MCF 10A (cell line): ENCODE results near the gene NR4A1. TPM values are rescaled to one million over a fixed set of nuclear protein-coding genes. Genes with fewer than 3 reads are reported as not detected.

Experiments
- BruUV-seq: library from RNA; stranded (reverse); fragments of 400-500 nt; replicated peaks from 2 replicates; lab custom pipeline; 2021; lab: Mats Ljungman, UMichigan
- CTCF ChIA-PET: fragments of 300-600 bp; sonication (Branson Sonifier 250); formaldehyde crosslinking; extraction: SDS; loops from one replicate; lab custom pipeline; 2021; ENCODE audit warnings: antibody characterized with exemption, inconsistent platforms; lab: Yijun Ruan, JAX
- POLR2A ChIA-PET: fragments of 300-600, 350-650 bp; sonication (Branson Sonifier 250); formaldehyde crosslinking; extraction: SDS; loops from one replicate; lab custom pipeline; 2020; ENCODE audit warnings: antibody characterized with exemption, inconsistent platforms; lab: Yijun Ruan, JAX
- DNase-seq: peaks from one replicate; pipeline ENCODE4 v3.0.0-alpha.2; 2018; ENCODE audit not compliant: unreplicated experiment
- H3K27ac Mint-ChIP-seq: one replicate; pipeline ENCODE4 v1.8.0; 2022; ENCODE audit warnings: mild to moderate bottlenecking, low read depth, mixed read lengths; ENCODE audit not compliant: unreplicated experiment
- H3K27me3 Mint-ChIP-seq: one replicate; pipeline ENCODE4 v1.8.0; 2022; ENCODE audit warnings: mixed read lengths; ENCODE audit not compliant: insufficient read depth, unreplicated experiment
- H3K36me3 Mint-ChIP-seq: one replicate; pipeline ENCODE4 v1.8.0; 2022; ENCODE audit warnings: mild to moderate bottlenecking, moderate library complexity, mixed read lengths; ENCODE audit not compliant: insufficient read depth, unreplicated experiment
- H3K4me1 Mint-ChIP-seq: one replicate; pipeline ENCODE4 v1.8.0; 2022; ENCODE audit warnings: mixed read lengths; ENCODE audit not compliant: insufficient read depth, unreplicated experiment
- H3K4me3 Mint-ChIP-seq: one replicate; pipeline ENCODE4 v1.8.0; 2022; ENCODE audit warnings: mild to moderate bottlenecking, moderate library complexity, mixed read lengths; ENCODE audit not compliant: unreplicated experiment
- H3K9me3 Mint-ChIP-seq: one replicate; pipeline ENCODE4 v1.8.0; 2022; ENCODE audit warnings: mixed read lengths; ENCODE audit not compliant: unreplicated experiment
- intact Hi-C: fragments of 100-400 bp; cut with micrococcal nuclease; formaldehyde crosslinking; loops from 2 replicates; pipeline ENCODE4 v1.14.1; 2022
- total RNA-seq: library from RNA; stranded (reverse); gene quantifications from 2 replicates; pipeline ENCODE4 v1.2.3, GENCODE V29; 2022
- TF ChIP-seq, protein P1 (sequence below): fragments of 200-600 bp; IDR thresholded peaks from one replicate; pipeline ENCODE4 v1.8.0; 2022; ENCODE audit warnings: antibody characterized with exemption, mild to moderate bottlenecking; ENCODE audit not compliant: unreplicated experiment

Gene NR4A1
- total RNA-seq, 1 experiment from 2014 or later: 2.9 TPM

DNA sequence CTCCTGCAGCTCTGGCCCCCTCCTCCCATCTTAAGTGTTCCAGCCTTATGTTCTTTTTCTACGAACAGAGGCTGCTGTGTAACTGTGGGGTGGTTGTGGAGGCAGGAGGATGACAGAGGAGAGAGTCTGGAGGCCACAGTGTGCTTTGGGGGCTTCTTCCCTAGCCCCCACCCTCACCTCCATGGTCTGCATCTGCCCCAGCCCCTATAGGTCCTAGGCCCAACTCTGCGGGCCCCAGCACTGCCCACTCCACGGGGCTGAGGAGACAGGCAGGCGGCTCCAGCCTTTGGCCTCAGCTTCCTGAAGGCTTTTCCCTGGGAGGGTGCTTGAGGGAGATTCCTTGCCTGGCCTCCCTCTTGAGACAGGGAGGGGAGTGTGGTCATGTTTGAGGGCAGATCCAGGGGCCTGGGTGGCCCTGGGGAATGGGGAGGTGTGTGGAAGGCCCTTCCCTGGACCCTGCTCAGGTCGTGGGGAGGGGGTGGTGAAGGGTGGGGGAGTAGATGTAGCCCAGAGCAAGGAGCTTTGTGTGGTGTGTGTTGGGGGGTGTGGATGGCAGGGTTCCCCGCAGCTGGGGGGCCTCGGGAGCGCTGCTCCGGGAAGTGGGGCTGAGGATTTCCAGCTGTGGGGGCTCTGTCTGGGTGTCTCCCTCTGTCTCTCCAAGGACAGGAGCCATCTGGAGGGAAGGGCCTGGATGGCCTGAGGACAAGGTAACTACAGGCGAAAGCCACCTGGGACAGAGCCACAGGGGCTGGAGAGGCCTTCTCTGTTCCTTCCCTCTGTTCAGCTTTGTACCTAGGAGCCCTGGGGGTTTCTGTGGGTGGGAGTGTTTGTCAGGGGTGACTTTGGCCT is 29.4 kb downstream of the NR4A1 start:
- Mint-ChIP-seq H3K4me3 (no peak overlapping the region), H3K9me3 (no peaks in the 10 kb centered on the region), H3K36me3 (peaks cover 25% of the 10 kb centered on the region), H3K27me3 (peaks cover 3% of the 10 kb centered on the region), H3K27ac (no peak overlapping the region), H3K4me1 (peaks cover under 1% of the 10 kb centered on the region)
- intact Hi-C loops: no loop called here
- no peak for DNase-seq
- TF ChIP-seq, protein P1, sequence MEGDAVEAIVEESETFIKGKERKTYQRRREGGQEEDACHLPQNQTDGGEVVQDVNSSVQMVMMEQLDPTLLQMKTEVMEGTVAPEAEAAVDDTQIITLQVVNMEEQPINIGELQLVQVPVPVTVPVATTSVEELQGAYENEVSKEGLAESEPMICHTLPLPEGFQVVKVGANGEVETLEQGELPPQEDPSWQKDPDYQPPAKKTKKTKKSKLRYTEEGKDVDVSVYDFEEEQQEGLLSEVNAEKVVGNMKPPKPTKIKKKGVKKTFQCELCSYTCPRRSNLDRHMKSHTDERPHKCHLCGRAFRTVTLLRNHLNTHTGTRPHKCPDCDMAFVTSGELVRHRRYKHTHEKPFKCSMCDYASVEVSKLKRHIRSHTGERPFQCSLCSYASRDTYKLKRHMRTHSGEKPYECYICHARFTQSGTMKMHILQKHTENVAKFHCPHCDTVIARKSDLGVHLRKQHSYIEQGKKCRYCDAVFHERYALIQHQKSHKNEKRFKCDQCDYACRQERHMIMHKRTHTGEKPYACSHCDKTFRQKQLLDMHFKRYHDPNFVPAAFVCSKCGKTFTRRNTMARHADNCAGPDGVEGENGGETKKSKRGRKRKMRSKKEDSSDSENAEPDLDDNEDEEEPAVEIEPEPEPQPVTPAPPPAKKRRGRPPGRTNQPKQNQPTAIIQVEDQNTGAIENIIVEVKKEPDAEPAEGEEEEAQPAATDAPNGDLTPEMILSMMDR: no peak
- ChIA-PET POLR2A (interaction anchor here (0.6 to 1.0 kb wide), 2 partner anchors 11 to 55 kb away, joined by 3 read pairs; no protein-coding TSS in a partner anchor), CTCF (interaction anchor here (0.5 to 32.1 kb wide), 7 partner anchors 9 to 88 kb away, joined by 3 to 560 read pairs (median 8); no protein-coding TSS in a partner anchor)
- BruUV-seq: no TSS peak

DNA sequence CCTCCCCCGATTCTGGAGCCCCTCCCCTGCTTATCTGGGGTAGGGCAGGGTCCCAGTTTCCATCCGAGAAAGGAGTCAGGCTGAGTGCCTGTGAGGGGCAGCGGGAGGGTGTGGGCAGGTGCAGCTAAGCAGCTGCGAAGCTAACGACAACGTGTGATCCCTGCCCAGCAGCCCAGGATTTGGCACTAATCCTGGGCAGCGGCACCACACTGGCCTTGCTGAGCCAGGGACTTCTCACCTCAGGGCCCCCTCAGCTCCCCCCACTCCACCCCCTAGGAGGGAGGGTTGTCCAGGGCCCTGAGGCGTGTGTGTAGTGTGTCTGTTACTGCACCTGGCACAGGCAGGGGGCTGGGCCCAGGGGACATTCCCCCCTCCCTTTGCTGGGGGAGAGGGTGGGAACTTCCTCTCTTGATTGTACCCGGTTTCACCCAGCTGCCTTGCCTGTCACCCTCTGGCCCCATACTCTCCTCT is 30.1 kb downstream of the NR4A1 start:
- Mint-ChIP-seq H3K27ac (no peak overlapping the region), H3K4me3 (no peak overlapping the region), H3K9me3 (no peaks in the 10 kb centered on the region), H3K27me3 (peaks cover 10% of the 10 kb centered on the region), H3K36me3 (peaks cover 18% of the 10 kb centered on the region), H3K4me1 (peaks cover 7% of the 10 kb centered on the region)
- TF ChIP-seq, protein P1: no peak
- ChIA-PET POLR2A (interaction anchor here (0.6 to 1.0 kb wide), 2 partner anchors 10 to 56 kb away, joined by 3 read pairs; no protein-coding TSS in a partner anchor), CTCF (interaction anchor here (0.5 to 32.1 kb wide), 9 partner anchors 9 to 799 kb away, joined by 3 to 560 read pairs (median 4); no protein-coding TSS in a partner anchor)
- no TSS peak for BruUV-seq
- no peak for DNase-seq
- intact Hi-C loops: no loop called here

DNA sequence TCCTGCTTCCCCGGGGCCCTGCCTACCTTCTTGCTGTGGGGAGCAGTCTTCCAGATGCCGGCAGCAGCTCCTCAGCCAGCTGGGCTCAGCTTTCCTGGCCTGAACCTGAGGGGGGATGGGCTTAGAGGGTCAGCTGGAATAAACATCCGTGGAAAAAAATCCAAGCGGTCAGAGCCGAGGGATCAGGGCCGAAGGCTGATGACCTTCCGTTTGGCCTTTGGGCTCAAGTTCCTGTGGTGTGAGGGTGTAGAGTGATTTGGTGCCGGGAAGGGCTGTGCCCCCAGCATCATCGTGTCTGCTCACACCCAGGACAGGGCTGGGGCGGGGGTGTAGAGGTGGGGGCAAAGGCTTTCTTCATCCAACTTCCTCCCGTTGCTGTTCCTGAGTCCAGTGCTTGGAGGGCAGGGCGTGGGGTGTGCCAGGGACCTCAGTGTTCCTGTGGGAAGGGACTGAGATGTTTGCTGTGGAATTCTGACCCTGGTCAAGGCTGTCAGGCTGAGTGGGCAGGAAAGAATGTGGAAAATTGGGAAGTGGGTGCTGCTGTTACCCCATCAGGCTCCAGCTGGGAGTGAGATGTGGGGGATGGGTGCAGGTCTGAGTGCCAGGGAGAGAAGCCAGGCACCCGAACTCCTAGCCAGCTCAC is 30.9 kb downstream of the NR4A1 start:
- intact Hi-C loops: no loop called here
- Mint-ChIP-seq H3K4me1 (peaks cover 14% of the 10 kb centered on the region), H3K9me3 (no peaks in the 10 kb centered on the region), H3K27ac (no peak overlapping the region), H3K27me3 (peaks cover 18% of the 10 kb centered on the region), H3K4me3 (no peak overlapping the region), H3K36me3 (peaks cover 11% of the 10 kb centered on the region)
- TF ChIP-seq, protein P1: no peak
- ChIA-PET POLR2A (interaction anchor here (0.8 to 1.4 kb wide), 3 partner anchors 9 to 60 kb away, joined by 3 to 6 read pairs (median 4); no protein-coding TSS in a partner anchor), CTCF (interaction anchor here (0.6 to 32.1 kb wide), 21 partner anchors 9 to 798 kb away, joined by 3 to 560 read pairs (median 4); partner anchors contain the start of gene ATG101)
- DNase-seq: no peak
- BruUV-seq: no TSS peak
